HG03097 (cell line): ENCODE results near the gene NUDT7.

Experiments
- ATAC-seq: cut with Tn5 transposase; IDR thresholded peaks from one replicate; pipeline ENCODE4 v1.9.1; 2021; ENCODE audit not compliant: unreplicated experiment, low FRiP score

NUDT7 gene

GRCh38 chr16:77775911-77776909, 53.9 kb downstream of the NUDT7 start:
- ATAC-seq: no peak

DNA sequence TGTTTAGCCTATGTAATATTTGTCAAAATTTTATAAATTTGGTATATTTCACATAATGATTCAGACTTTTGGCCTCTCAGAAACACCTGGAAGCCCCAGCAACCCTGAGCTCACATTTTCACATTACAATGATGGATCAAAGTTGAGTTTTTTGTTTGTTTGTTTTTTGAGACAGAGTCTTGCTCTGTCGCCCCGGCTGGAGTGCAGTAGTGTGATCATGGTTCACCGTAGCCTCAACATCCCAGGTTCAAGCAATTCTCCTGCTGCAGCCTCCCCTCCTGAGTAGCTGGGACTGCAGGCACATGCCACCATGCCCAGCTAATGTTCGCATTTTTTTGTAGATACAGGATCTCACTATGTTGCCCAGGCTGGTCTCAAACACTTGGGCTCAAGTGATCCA, 55.4 kb downstream of the NUDT7 start:
- no peak for ATAC-seq

- no peak for ATAC-seq
Observed at GRCh38 chr16:77780378-77780837, 58.1 kb downstream of the NUDT7 start.

DNA sequence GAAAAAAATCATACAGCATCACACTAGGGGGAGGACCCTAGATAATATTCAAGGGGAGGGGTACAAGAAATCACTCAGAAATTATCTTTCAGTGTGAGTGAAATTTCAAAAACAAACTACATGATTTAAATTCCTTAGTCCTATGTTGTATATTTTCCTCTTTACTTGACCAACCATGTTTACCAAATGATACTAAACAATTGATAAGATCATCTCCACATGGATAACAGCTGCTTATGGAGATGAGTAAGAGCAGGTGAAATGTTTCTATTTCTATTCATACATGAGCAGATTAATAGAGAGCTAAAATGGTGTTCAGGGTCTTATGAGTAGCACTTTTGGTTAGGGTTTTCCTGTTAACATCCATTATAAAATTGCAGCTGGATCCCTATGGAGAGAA, 58.8 kb downstream of the NUDT7 start:
- no peak for ATAC-seq

- ATAC-seq: no peak
Observed at GRCh38 chr16:77782694-77783093, 60.4 kb downstream of the NUDT7 start.

DNA sequence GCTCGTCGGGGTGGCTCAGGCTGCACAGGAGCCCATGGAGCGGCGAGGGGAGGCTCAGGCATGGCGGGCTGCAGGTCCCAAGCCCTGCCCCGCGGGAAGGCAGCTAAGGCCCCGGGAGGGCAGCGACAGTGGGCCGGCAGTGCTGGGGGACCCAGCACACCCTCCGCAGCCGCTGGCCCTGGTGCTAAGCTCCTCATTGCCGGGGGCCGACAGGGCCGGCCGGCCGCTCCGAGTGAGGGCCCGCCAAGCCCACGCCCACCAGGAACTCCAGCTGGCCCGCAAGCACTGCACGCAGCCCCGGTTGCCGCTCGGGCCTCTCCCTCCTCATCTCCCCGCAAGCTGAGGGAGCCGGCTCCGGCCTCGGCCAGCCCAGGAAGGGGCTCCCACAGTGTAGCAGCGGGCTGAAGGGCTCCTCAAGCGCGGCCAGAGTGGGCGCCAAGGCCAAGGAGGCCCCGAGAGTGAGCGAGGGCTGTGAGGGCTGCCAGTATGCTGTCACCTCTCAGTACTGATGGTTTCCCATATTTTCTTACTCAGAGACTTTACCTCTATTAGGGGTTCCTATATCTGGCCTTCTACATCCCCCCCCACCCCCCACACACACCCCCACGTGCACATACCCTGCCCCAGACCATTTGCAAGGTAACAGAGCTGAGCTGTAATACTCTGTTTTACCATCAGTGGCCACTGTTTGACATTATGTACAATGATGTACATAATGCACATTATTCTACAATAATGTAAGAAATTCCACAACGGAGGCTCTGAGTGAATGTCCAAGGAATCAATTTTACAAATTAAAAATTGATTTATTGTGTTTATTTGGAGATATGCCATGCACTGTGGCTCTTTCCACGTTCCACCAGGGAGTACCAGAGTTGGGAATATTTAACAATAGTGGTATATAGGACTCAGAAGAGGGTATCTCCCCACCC, 62.4 kb downstream of the NUDT7 start:
- no peak for ATAC-seq

DNA sequence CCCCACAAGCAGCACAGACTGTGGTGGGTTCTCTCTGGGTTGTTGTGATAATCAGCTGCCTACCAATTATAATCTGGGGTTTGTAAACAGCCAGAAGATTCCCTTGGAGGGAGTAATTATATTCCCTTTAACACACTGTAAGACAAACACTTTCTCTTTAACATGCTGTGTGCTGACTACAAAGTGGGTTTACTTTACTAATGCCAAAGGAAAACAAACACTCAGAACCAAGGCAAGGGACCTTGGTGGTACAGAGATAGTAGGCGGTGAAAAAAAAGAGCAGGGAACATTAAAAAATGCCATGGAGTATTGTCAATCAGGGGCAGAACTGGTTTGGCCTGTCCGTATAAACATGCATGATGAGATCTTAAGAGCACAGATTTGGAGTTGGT, 63.1 kb downstream of the NUDT7 start:
- ATAC-seq: no peak

GRCh38 chr16:77786186-77786847, 64.0 kb downstream of the NUDT7 start:
- no peak for ATAC-seq

- no peak for ATAC-seq
Observed at GRCh38 chr16:77787452-77787851, 65.1 kb downstream of the NUDT7 start.

GRCh38 chr16:77788181-77789084, 66.1 kb downstream of the NUDT7 start, which contains the start of gene VAT1L:
Gene VAT1L, plus strand, starts transcription at chr16:77788564. Its CDS starts 119 bp downstream, at chr16:77788683.
- no peak for ATAC-seq

DNA sequence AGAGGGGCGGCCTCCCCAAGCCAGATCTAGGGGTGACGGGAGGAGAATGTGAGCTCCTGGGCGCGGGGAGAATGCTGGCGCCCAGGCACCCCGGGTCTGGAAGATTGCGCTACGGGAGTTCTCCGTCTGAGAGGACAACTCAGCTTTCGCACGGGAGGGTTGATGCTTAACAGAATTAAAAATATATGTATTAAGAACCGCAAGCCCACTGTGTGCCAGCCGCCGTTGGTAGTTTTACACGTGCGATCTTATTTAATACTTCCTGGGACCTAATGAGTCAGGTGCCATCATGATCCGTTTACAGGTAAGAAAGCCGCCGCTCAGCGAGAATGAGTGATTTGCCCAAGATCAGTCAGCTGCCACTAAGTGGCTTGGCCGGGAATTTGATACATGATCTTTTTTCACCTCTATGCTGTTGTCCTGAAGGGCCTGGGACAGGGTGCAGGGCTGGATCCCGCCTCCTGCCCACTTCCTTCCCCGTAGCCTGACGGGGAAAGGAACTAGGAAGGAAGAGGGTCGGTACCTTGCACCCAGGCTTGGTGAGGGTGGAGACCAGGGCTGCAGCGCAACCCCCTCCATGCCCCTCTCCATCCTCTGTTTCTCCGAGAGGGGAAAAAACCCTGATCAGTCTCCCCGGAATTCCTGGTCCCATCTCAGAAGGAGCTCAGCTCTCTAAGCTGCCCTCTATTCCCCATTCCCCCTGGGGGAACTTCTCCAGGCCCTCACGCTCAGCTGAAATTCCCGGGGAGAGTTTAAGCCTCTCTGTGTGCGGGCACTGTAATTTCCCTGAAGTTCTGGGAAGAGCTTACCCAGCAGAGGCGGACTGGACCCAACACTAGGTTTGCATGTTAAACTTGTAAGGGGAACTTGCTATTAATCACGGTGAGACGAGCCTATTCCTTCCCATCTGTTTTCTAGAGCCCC, 67.0 kb downstream of the NUDT7 start:
- no peak for ATAC-seq

GRCh38 chr16:77790009-77790372, 67.7 kb downstream of the NUDT7 start:
- ATAC-seq: no peak

GRCh38 chr16:77790912-77791311, 68.6 kb downstream of the NUDT7 start:
- no peak for ATAC-seq
